Natural killer cell (primary cell): Measurements from ENCODE around the gene UBASH3B. TPM values are rescaled to one million over a fixed set of nuclear protein-coding genes. Genes with fewer than 3 reads are reported as not detected.

Experiments used
- ATAC-seq, 3 donors: fragments of 150-1000 bp in 2 of 3; fragments of 200-7000 bp in 1 of 3; cut with Tn5 transposase; 1 replicate in 1 of 3; 2 replicates in 2 of 3; pipeline ENCODE4 v1.10.0; 2021; ENCODE audit warnings: mild to moderate bottlenecking in 2 of 3, moderate library complexity in 2 of 3
- DNase-seq, 2 donors: peaks; one replicate each; pipeline versions ENCODE4 v3.0.0 to v3.0.0-alpha.2; 2013 to 2021; ENCODE audit warnings: mixed read lengths in 1 of 2
- H3K27ac ChIP-seq: one replicate; pipeline ENCODE4 v1.5.1; 2013; ENCODE audit warnings: mild to moderate bottlenecking, low read length
- H3K27me3 ChIP-seq: one replicate; pipeline ENCODE4 v1.6.1; 2013; ENCODE audit warnings: low read length; ENCODE audit not compliant: control insufficient read depth, insufficient read depth
- H3K36me3 ChIP-seq: one replicate; pipeline ENCODE4 v1.6.1; 2013; ENCODE audit warnings: low read length; ENCODE audit not compliant: control insufficient read depth, insufficient read depth
- H3K4me1 ChIP-seq: one replicate; pipeline ENCODE4 v1.6.1; 2013; ENCODE audit warnings: low read length; ENCODE audit not compliant: control insufficient read depth, insufficient read depth
- H3K4me3 ChIP-seq: one replicate; pipeline ENCODE4 v1.5.1; 2013; ENCODE audit warnings: low read length
- H3K9me3 ChIP-seq: one replicate; pipeline ENCODE4 v1.6.1; 2013; ENCODE audit warnings: low read length; ENCODE audit not compliant: control insufficient read depth, insufficient read depth
- H3K27ac Mint-ChIP-seq, 2 donors: one replicate each; pipeline ENCODE4 v1.8.0; 2022; ENCODE audit warnings: mild to moderate bottlenecking in 2 of 2, mixed read lengths in 2 of 2, moderate library complexity in 1 of 2
- H3K27me3 Mint-ChIP-seq, 2 donors: one replicate each; pipeline ENCODE4 v1.8.0; 2022; ENCODE audit warnings: low read depth in 2 of 2, mixed read lengths in 2 of 2
- H3K36me3 Mint-ChIP-seq: one replicate; pipeline ENCODE4 v1.8.0; 2022; ENCODE audit warnings: mixed read lengths
- H3K4me1 Mint-ChIP-seq, 2 donors: one replicate each; pipeline ENCODE4 v1.8.0; 2022; ENCODE audit warnings: mixed read lengths in 2 of 2
- H3K4me3 Mint-ChIP-seq: one replicate; pipeline ENCODE4 v1.8.0; 2022; ENCODE audit warnings: mild to moderate bottlenecking, moderate library complexity, mixed read lengths
- H3K9me3 Mint-ChIP-seq, 2 donors: one replicate each; pipeline ENCODE4 v1.8.0; 2022; ENCODE audit warnings: mixed read lengths in 2 of 2
- CTCF ChIP-seq: fragments of 200-600 bp; IDR thresholded peaks from one replicate; pipeline ENCODE4 v1.8.0; 2022; ENCODE audit warnings: antibody characterized with exemption
- WGBS: methylation state at CpG from one replicate; pipeline ENCODE4 v1.1.7; 2013; ENCODE audit warnings: missing lambda C conversion rate; ENCODE audit not compliant: insufficient coverage; 5-methylcytosine and 5-hydroxymethylcytosine counted together
- intact Hi-C: fragments of 100-400 bp; cut with micrococcal nuclease; formaldehyde crosslinking; loops from one replicate; pipeline ENCODE4 v1.14.2; 2022
- total RNA-seq, 4 donors: library from RNA; stranded (reverse); fragments of 120-200 nt in 1 of 4; gene quantifications; one replicate each; pipeline versions ENCODE4 v1.2.3 to v1.2.4, GENCODE V29; 2013 to 2022

UBASH3B gene
- total RNA-seq, 3 donors from 2014 or later (not counting 1 experiment from before 2014, with no cell fraction given) = 28.7 to 33.9 (median 33.5) TPM

GRCh38 chr11:122707111-122707510 lies 51.6 kb downstream of the UBASH3B start:
- 91% methylated on average over 4 of the region's 4 CpGs for WGBS
- ATAC-seq (no peak), DNase-seq (no peak)
- H3K4me3 Mint-ChIP-seq = no peak overlapping the region
- Histone ChIP-seq H3K27ac (no peak overlapping the region), H3K27me3 (no peaks in the 10 kb centered on the region), H3K4me1 (peaks cover 5% of the 10 kb centered on the region), H3K4me3 (no peak overlapping the region), H3K9me3 (no peaks in the 10 kb centered on the region), H3K36me3 (no peaks in the 10 kb centered on the region)
- no peak for TF ChIP-seq CTCF
- H3K27ac Mint-ChIP-seq = no peak overlapping the region
- no peaks in the 10 kb centered on the region for H3K36me3 Mint-ChIP-seq
- intact Hi-C loops = no loop called here
- no peaks in the 10 kb centered on the region for H3K27me3 Mint-ChIP-seq
- peaks cover 36 to 38% of the 10 kb centered on the region in 2 donors for H3K4me1 Mint-ChIP-seq
- no peaks in the 10 kb centered on the region for H3K9me3 Mint-ChIP-seq

- H3K27me3 ChIP-seq = no peaks in the 10 kb centered on the region
- H3K9me3 Mint-ChIP-seq = no peaks in the 10 kb centered on the region
Measured at GRCh38 chr11:122707901-122708300, 52.4 kb downstream of the UBASH3B start.

GRCh38 chr11:122709039-122709760 lies 53.7 kb downstream of the UBASH3B start:
- Mint-ChIP-seq H3K27me3 (no peaks in the 10 kb centered on the region), H3K27ac (peak overlapping the region; percentile 21 to 74), H3K4me3 (no peak overlapping the region), H3K36me3 (no peaks in the 10 kb centered on the region), H3K4me1 (peaks cover 34 to 41% of the 10 kb centered on the region in 2 donors), H3K9me3 (no peaks in the 10 kb centered on the region)
- Histone ChIP-seq H3K4me3 (no peak overlapping the region), H3K27me3 (no peaks in the 10 kb centered on the region), H3K9me3 (no peaks in the 10 kb centered on the region), H3K4me1 (peaks cover 5% of the 10 kb centered on the region), H3K36me3 (no peaks in the 10 kb centered on the region), H3K27ac (no peak overlapping the region)
- no peak for TF ChIP-seq CTCF
- DNase-seq (no peak), ATAC-seq (peak in 1 of 3 donors; percentile 42)
- intact Hi-C loops = no loop called here
- 68% methylated on average over 6 of the region's 7 CpGs for WGBS

More at GRCh38 chr11:122707901-122708300, 52.4 kb downstream of the UBASH3B start:
- 71% methylated on average over 4 of the region's 4 CpGs for WGBS
- no peak overlapping the region for H3K4me3 Mint-ChIP-seq
- H3K4me1 Mint-ChIP-seq = peaks cover 34 to 43% of the 10 kb centered on the region in 2 donors
- DNase-seq (no peak), ATAC-seq (no peak)
- TF ChIP-seq CTCF = no peak
- Histone ChIP-seq H3K36me3 (no peaks in the 10 kb centered on the region), H3K4me3 (no peak overlapping the region), H3K4me1 (peaks cover 5% of the 10 kb centered on the region), H3K27ac (no peak overlapping the region), H3K9me3 (no peaks in the 10 kb centered on the region)
- no peak overlapping the region for H3K27ac Mint-ChIP-seq
- intact Hi-C loops = no loop called here
- no peaks in the 10 kb centered on the region for H3K27me3 Mint-ChIP-seq
- no peaks in the 10 kb centered on the region for H3K36me3 Mint-ChIP-seq

GRCh38 chr11:122711362-122711761 lies 55.8 kb downstream of the UBASH3B start:
- intact Hi-C loops = no loop called here
- WGBS = 88% methylated on average over 9 of the region's 9 CpGs
- Mint-ChIP-seq H3K27me3 (no peaks in the 10 kb centered on the region), H3K4me1 (peaks cover 38 to 49% of the 10 kb centered on the region in 2 donors), H3K27ac (peak overlapping the region in 1 of 2 donors; percentile 29), H3K36me3 (no peaks in the 10 kb centered on the region), H3K9me3 (no peaks in the 10 kb centered on the region), H3K4me3 (no peak overlapping the region)
- TF ChIP-seq CTCF = no peak
- Histone ChIP-seq H3K36me3 (no peaks in the 10 kb centered on the region), H3K4me1 (peaks cover 23% of the 10 kb centered on the region), H3K27ac (no peak overlapping the region), H3K27me3 (no peaks in the 10 kb centered on the region), H3K4me3 (no peak overlapping the region), H3K9me3 (no peaks in the 10 kb centered on the region)
- DNase-seq (no peak), ATAC-seq (no peak)
